Subcutaneous adipose tissue (tissue), 4 donors: ENCODE results near the gene FOXK2. TPM values are rescaled to one million over a fixed set of nuclear protein-coding genes. Genes with fewer than 3 reads are reported as not detected.

Source experiments
- total RNA-seq, 4 donors: library from RNA; depleted of rRNA; stranded (reverse); fragments of >200 nt; gene quantifications; one replicate each; pipeline ENCODE4 v1.1.0, GENCODE V29; 2016
- TF ChIP-seq, protein P1 (sequence below): fragments of 450-650 bp; IDR thresholded peaks from one replicate; pipeline ENCODE4 v1.5.1; 2016; ENCODE audit warnings: low read depth, mild to moderate bottlenecking, control low read depth, antibody characterized with exemption, moderate library complexity

FOXK2 gene
- total RNA-seq, 4 donors from 2014 or later, result 22.0 to 42.2 (median 35.0) TPM

DNA sequence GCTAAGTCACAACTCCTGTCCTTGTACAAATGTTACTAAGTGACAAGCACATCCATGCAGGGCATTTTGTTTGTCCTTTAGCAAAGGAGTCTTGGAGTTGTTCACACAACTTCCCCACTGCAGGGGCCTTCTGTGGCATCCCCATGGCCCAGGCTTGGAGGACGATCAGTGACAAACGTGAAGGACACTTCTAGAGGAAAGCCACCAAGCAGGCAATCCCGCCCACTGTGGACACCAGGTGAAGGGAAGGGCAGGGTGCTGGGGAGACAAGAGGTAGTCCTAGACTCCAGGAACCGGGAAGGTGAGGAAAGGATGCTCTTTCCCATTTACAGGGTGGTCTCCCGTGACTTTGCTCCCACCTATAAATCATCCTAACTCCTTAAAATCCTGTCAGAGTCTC, 124.6 kb downstream of the FOXK2 start:
- TF ChIP-seq, protein P1, sequence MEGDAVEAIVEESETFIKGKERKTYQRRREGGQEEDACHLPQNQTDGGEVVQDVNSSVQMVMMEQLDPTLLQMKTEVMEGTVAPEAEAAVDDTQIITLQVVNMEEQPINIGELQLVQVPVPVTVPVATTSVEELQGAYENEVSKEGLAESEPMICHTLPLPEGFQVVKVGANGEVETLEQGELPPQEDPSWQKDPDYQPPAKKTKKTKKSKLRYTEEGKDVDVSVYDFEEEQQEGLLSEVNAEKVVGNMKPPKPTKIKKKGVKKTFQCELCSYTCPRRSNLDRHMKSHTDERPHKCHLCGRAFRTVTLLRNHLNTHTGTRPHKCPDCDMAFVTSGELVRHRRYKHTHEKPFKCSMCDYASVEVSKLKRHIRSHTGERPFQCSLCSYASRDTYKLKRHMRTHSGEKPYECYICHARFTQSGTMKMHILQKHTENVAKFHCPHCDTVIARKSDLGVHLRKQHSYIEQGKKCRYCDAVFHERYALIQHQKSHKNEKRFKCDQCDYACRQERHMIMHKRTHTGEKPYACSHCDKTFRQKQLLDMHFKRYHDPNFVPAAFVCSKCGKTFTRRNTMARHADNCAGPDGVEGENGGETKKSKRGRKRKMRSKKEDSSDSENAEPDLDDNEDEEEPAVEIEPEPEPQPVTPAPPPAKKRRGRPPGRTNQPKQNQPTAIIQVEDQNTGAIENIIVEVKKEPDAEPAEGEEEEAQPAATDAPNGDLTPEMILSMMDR, result no peak

DNA sequence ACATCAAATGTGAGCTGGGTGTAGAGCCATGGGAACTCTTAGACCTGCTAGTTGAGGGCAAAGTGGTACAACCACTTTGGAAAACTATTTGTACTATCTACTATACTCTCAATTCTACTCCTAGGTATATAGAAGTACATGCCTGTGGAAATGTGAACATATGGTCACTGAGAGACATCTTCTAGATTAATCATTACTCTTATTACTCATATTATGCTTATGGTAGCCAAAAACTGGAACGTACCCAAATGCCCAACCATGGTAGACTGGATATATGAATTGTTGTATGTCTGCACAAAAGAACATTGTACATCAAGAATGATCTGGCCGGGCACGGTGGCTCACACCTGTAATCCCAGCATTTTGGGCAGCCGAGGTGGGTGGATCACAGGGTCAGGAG, 126.0 kb downstream of the FOXK2 start:
- TF ChIP-seq, protein P1, result no peak

DNA sequence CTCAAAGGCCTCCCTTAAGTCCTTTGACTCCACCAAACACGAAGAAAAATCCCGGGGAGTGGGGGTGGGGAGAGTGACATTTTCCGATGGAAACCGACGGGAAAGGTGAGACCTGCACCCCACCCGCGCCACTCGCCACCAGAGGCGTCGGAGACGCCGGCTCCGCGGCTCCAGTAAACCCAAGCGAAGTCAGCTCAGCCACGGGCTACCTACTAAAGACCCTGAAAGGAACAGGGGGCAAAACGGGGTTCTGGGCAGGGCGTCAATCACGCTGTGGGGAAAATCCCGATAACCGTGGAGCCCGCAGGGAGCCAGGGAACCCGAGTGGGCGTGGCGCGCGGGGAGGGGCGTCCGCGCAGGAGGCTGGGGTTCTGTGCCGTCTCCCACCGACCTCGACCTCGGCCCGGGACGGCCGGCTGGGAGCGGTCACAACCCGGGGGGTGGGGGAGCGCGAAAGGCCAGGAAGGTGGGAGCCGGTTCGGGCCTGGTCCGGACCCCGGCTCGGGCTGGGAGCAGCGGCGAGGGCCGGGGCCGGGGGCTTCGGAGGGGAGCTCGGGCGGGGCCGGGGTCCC, 128.1 kb downstream of the FOXK2 start:
- TF ChIP-seq, protein P1, result no peak

DNA sequence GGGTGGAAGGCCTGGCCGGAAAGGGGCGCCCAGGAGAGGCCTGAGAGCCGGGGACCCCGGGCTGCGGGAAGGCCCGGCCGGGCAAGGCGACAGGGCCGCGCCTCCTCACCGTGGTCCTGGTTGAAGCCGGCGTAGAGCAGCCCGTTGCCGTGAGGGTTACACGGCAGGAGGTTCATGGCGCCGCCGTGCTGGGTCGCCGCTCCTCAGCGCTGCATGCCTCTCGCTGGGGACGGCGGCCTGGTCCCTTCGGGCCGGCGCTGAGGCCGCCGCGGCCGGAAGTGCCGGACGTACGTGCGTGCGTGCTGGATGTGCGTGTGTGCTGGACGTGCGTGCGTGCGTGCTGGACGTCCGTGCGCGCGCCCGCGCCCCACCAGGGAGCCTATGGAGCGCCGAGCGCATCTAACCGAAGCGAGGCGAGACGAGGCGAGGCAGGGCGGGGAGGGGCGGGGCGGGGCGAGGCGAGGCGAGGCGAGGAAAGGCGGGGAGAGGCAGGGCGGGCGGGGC, 128.7 kb downstream of the FOXK2 start, which contains the start of gene WDR45B:
Gene WDR45B, minus strand, starts transcription at position 280 of the 504 bp plus-strand sequence. Its CDS starts 104 bp downstream, at position 176.
- TF ChIP-seq, protein P1, result no peak

DNA sequence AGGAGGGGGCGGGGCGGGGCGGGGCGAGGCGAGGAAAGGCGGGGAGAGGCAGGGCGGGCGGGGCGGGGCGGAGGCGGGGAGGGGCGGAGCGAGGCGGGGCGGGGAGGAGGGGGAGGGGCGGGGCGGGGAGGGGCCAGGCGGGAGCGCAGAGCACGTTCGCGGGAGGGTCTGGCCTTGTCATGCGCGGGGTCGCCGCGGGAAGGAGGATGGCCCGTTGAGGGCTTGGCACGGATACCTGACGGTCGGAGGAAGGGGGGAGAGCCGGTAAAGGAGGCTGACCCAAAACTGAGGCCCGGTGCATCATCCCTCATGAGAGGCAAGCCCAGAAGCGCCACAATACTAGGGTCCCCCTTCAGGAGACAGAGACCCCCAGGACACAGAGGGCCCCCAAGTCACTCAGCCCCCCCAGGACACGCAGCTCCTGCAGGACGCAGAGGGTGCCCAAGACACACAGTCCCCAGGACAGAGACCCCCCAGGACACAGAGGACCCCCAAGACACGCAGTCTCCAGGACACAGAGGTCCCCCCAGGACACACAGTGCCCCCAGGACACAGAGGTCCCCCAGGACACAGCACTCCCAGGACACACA, 129.3 kb downstream of the FOXK2 start:
- TF ChIP-seq, protein P1, result no peak

DNA sequence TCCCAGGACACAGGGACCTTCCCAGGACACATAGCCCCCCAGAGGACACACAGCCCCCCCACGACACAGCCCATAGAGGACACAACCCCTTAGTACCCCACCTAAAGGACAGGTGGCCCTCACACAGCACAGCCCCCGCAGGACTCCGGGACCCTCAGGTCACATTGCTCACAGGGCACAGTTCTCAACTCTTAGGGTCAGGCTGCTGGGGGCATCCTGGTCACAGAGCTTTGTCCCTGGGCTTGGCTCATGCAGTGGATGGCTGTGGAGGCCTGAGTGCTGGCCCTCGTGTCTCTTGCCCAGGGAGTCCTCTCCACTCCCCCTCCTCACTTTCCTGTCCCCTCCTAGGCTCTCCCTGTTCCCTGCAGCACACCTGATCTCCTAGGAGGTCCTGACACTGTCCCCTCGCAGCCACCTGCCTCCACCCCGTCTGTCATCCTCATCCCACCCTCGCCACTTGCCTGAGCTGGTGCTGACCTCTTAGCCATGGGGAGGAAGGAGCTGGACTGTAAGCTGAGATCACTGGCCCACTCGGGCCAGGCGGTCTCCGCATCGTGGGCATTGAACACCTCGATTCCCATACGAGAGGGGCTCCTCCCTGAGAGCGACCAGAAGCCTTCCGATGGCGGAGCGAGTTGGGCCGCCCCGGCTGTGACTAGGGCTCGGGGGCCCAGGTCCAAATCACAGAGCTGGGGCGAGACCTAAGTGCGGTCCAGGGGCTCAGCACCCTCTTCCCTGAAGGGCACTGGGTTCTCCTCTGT, 130.1 kb downstream of the FOXK2 start:
- TF ChIP-seq, protein P1, result no peak

DNA sequence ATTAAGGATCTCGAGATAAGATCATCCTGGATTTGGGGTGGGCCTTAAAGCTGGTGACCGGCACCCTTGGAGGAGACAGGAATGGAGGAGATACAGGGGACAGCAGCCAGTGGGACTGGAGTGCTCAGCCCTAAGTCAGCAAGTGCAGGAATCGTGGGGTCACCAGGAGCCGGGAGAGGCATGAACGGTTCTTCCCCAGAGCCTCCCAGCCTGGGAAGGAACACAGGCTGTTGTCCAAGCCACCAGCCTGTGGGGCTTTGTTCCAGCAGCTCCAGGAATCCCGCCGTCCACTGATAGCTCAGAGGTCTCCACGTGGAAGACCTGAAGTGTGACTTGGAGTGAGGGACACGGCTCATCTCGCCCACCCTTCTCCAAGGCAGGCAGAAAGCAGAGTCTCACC, 131.2 kb downstream of the FOXK2 start:
- TF ChIP-seq, protein P1, result no peak
